ENCODE measurements around the gene DCP1A.
"Not testable (repeated sequence)": the region's sequence is repeated elsewhere in the genome, so short reads cannot be mapped to it uniquely, and the experiment has no call there.

Gene DCP1A

GRCh38 chr3:53303957-53304356 is 43.4 kb downstream of the DCP1A start:
- H3K9me3 Mint-ChIP-seq: no peaks in the 10 kb centered on the region
- CTCF ChIA-PET: no interaction called here
- peaks cover 15% of the 10 kb centered on the region for H3K36me3 Mint-ChIP-seq
- no peaks in the 10 kb centered on the region for H3K4me1 Mint-ChIP-seq
- no peak for DNase-seq
- H3K4me3 Mint-ChIP-seq: no peak overlapping the region
- no peak overlapping the region for H3K27ac Mint-ChIP-seq
- no peaks in the 10 kb centered on the region for H3K27me3 Mint-ChIP-seq

- Mint-ChIP-seq H3K36me3 (peaks cover 15% of the 10 kb centered on the region), H3K4me3 (no peak overlapping the region), H3K9me3 (no peaks in the 10 kb centered on the region), H3K27me3 (no peaks in the 10 kb centered on the region), H3K4me1 (no peaks in the 10 kb centered on the region), H3K27ac (peak overlapping the region; percentile 25)
- no peak for DNase-seq
- CTCF ChIA-PET: no interaction called here
Measured at GRCh38 chr3:53303549-53303948, 43.8 kb downstream of the DCP1A start.

GRCh38 chr3:53300826-53301225 is 46.5 kb downstream of the DCP1A start:
- Mint-ChIP-seq H3K27me3 (no peaks in the 10 kb centered on the region), H3K4me1 (no peaks in the 10 kb centered on the region), H3K9me3 (no peaks in the 10 kb centered on the region), H3K36me3 (peaks cover 16% of the 10 kb centered on the region), H3K27ac (no peak overlapping the region), H3K4me3 (no peak overlapping the region)
- CTCF ChIA-PET: interaction anchor here (0.6 to 0.9 kb wide), 2 partner anchors 34 to 49 kb away, joined by 3 to 5 read pairs; no protein-coding TSS in a partner anchor
- DNase-seq: no peak

- not testable (repeated sequence) for H3K27me3 Mint-ChIP-seq, H3K4me1 Mint-ChIP-seq, H3K27ac Mint-ChIP-seq, H3K4me3 Mint-ChIP-seq, H3K9me3 Mint-ChIP-seq
- H3K36me3 Mint-ChIP-seq: peaks cover 16% of the 10 kb centered on the region
- CTCF ChIA-PET: interaction anchor here (0.8 to 1.3 kb wide), 7 partner anchors 12 to 411 kb away, joined by 3 to 5 read pairs (median 3); no protein-coding TSS in a partner anchor
- peak; percentile 30 for DNase-seq
Measured at GRCh38 chr3:53299611-53300023, 47.7 kb downstream of the DCP1A start.

GRCh38 chr3:53295410-53295809 is 51.9 kb downstream of the DCP1A start:
- Mint-ChIP-seq H3K4me1 (no peaks in the 10 kb centered on the region), H3K9me3 (no peaks in the 10 kb centered on the region), H3K27me3 (no peaks in the 10 kb centered on the region), H3K36me3 (peaks cover 18% of the 10 kb centered on the region), H3K4me3 (no peak overlapping the region), H3K27ac (no peak overlapping the region)
- DNase-seq: no peak
- CTCF ChIA-PET: no interaction called here

GRCh38 chr3:53293867-53294266 is 53.5 kb downstream of the DCP1A start:
- CTCF ChIA-PET: no interaction called here

GRCh38 chr3:53288214-53288613 is 59.1 kb downstream of the DCP1A start:
- no peak overlapping the region for H3K27ac Mint-ChIP-seq
- no peaks in the 10 kb centered on the region for H3K9me3 Mint-ChIP-seq
- H3K27me3 Mint-ChIP-seq: no peaks in the 10 kb centered on the region
- no peak for DNase-seq
- CTCF ChIA-PET: no interaction called here
- H3K4me3 Mint-ChIP-seq: no peak overlapping the region
- H3K36me3 Mint-ChIP-seq: peaks cover 23% of the 10 kb centered on the region
- peaks cover 8% of the 10 kb centered on the region for H3K4me1 Mint-ChIP-seq

More at GRCh38 chr3:53293867-53294266, 53.5 kb downstream of the DCP1A start:
- H3K9me3 Mint-ChIP-seq: no peaks in the 10 kb centered on the region
- H3K36me3 Mint-ChIP-seq: peaks cover 13% of the 10 kb centered on the region
- no peaks in the 10 kb centered on the region for H3K27me3 Mint-ChIP-seq
- H3K4me3 Mint-ChIP-seq: no peak overlapping the region
- DNase-seq: no peak
- H3K4me1 Mint-ChIP-seq: no peaks in the 10 kb centered on the region
- H3K27ac Mint-ChIP-seq: no peak overlapping the region

GRCh38 chr3:53287131-53287629 is 60.2 kb downstream of the DCP1A start:
- H3K27ac Mint-ChIP-seq: no peak overlapping the region

GRCh38 chr3:53286727-53287126 is 60.6 kb downstream of the DCP1A start:
- Mint-ChIP-seq H3K4me1 (peaks cover 8% of the 10 kb centered on the region), H3K9me3 (no peaks in the 10 kb centered on the region), H3K27ac (no peak overlapping the region), H3K36me3 (peaks cover 16% of the 10 kb centered on the region), H3K4me3 (no peak overlapping the region), H3K27me3 (no peaks in the 10 kb centered on the region)
- no peak for DNase-seq
- CTCF ChIA-PET: interaction anchor here (1.3 kb wide), 1 partner anchor 90 kb away, joined by 4 read pairs; no protein-coding TSS in a partner anchor

More at GRCh38 chr3:53287131-53287629, 60.2 kb downstream of the DCP1A start:
- DNase-seq: no peak
- H3K9me3 Mint-ChIP-seq: no peaks in the 10 kb centered on the region
- H3K4me3 Mint-ChIP-seq: no peak overlapping the region
- CTCF ChIA-PET: interaction anchor here (0.6 to 1.3 kb wide), 2 partner anchors 10 to 91 kb away, joined by 4 read pairs; no protein-coding TSS in a partner anchor
- H3K27me3 Mint-ChIP-seq: no peaks in the 10 kb centered on the region
- H3K4me1 Mint-ChIP-seq: peaks cover 8% of the 10 kb centered on the region
- peaks cover 19% of the 10 kb centered on the region for H3K36me3 Mint-ChIP-seq

- H3K9me3 Mint-ChIP-seq: no peaks in the 10 kb centered on the region
- CTCF ChIA-PET: no interaction called here
- peaks cover 12% of the 10 kb centered on the region for H3K36me3 Mint-ChIP-seq
- no peak for DNase-seq
- H3K4me1 Mint-ChIP-seq: peaks cover 7% of the 10 kb centered on the region
- H3K4me3 Mint-ChIP-seq: no peak overlapping the region
- no peaks in the 10 kb centered on the region for H3K27me3 Mint-ChIP-seq
- H3K27ac Mint-ChIP-seq: no peak overlapping the region
Measured at GRCh38 chr3:53282581-53282980, 64.8 kb downstream of the DCP1A start.

GRCh38 chr3:53278667-53279066 is 68.7 kb downstream of the DCP1A start:
- Mint-ChIP-seq H3K4me3 (no peak overlapping the region), H3K9me3 (no peaks in the 10 kb centered on the region), H3K27me3 (peaks cover under 1% of the 10 kb centered on the region), H3K36me3 (peaks cover 1% of the 10 kb centered on the region), H3K4me1 (peaks cover 10% of the 10 kb centered on the region), H3K27ac (no peak overlapping the region)
- no peak for DNase-seq
- CTCF ChIA-PET: no interaction called here

GRCh38 chr3:53274938-53275605 is 72.3 kb downstream of the DCP1A start:
- DNase-seq: peak; percentile 49
- peak overlapping the region; percentile 3 for H3K27ac Mint-ChIP-seq
- H3K36me3 Mint-ChIP-seq: peaks cover 1% of the 10 kb centered on the region
- CTCF ChIA-PET: interaction anchor here (0.8 to 1.5 kb wide), 2 partner anchors 21 to 24 kb away, joined by 3 to 4 read pairs; no protein-coding TSS in a partner anchor
- H3K4me3 Mint-ChIP-seq: no peak overlapping the region
- peaks cover 6% of the 10 kb centered on the region for H3K27me3 Mint-ChIP-seq
- no peaks in the 10 kb centered on the region for H3K9me3 Mint-ChIP-seq
- peaks cover 19% of the 10 kb centered on the region for H3K4me1 Mint-ChIP-seq

- H3K4me1 Mint-ChIP-seq: peaks cover 24% of the 10 kb centered on the region
- H3K27me3 Mint-ChIP-seq: peaks cover 6% of the 10 kb centered on the region
- no peaks in the 10 kb centered on the region for H3K9me3 Mint-ChIP-seq
- no peak overlapping the region for H3K27ac Mint-ChIP-seq
- H3K36me3 Mint-ChIP-seq: peaks cover 1% of the 10 kb centered on the region
- CTCF ChIA-PET: no interaction called here
- DNase-seq: no peak
- no peak overlapping the region for H3K4me3 Mint-ChIP-seq
Measured at GRCh38 chr3:53273146-53273670, 74.1 kb downstream of the DCP1A start.

GRCh38 chr3:53269888-53270880 is 77.2 kb downstream of the DCP1A start:
- no peaks in the 10 kb centered on the region for H3K36me3 Mint-ChIP-seq
- H3K27ac Mint-ChIP-seq: peak overlapping the region; percentile 2
- peaks cover 20% of the 10 kb centered on the region for H3K4me1 Mint-ChIP-seq
- H3K27me3 Mint-ChIP-seq: peaks cover 11% of the 10 kb centered on the region
- H3K4me3 Mint-ChIP-seq: no peak overlapping the region
- peak; percentile 46 for DNase-seq
- H3K9me3 Mint-ChIP-seq: no peaks in the 10 kb centered on the region
- CTCF ChIA-PET: interaction anchor here (0.6 to 0.7 kb wide), 2 partner anchors 16 to 49 kb away, joined by 3 read pairs; no protein-coding TSS in a partner anchor

Measured in activated naive CD4-positive, alpha-beta T cell treated with anti-CD3 and anti-CD28 coated beads, Interleukin-2, amount 10 ng/mL, durations not matched to agents 7 days and 5 days (primary cell).